ENCODE data around the gene FMN2.

Gene FMN2

DNA sequence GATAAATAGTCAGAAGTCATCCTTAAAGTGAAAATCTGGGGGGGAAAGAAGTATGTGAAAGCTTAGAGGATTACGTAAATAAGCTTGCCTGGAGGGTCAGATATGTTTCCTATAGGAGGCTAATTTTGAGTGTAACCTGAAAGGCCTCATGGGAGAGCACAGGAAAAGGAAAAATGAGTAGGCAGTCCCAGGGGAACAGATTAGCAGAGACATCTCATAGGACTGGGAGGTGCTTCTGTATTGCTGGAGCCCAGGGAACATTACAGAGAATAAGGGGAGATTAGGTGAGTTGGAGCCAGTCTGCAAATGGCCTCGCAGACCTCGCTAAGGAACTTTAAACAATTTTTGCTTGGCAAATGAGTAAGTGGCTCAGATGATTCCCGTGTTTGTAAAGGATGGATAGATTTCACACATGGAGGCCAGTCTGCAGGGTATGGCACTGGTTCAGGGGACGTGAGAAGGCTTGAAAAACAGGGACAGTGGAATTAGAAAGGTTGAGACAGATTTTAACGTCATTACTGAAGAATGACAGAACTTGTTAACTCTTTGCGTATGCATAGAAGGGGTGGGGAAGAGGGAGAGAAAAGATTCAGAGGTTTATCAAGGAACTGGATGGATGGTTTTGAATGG lies 371.2 kb downstream of the FMN2 start:
- no peaks in the 10 kb centered on the region for H3K36me3 ChIP-seq (ENCODE audit: control insufficient read depth in 1 of 2, insufficient read depth in 2 of 2, low read length in 2 of 2)
- H3K27ac ChIP-seq (ENCODE audit: low read depth, low read length) = no peak overlapping the region
- no peaks in the 10 kb centered on the region for H3K4me1 ChIP-seq (ENCODE audit: control insufficient read depth in 1 of 2, insufficient read depth in 2 of 2, low read length in 2 of 2)
- no peak overlapping the region for H3K9ac ChIP-seq (ENCODE audit: low read depth in 1 of 2, low read length in 2 of 2)
- no peaks in the 10 kb centered on the region for H3K9me3 ChIP-seq (ENCODE audit: control insufficient read depth in 1 of 2, low read length in 2 of 2)
- no peaks in the 10 kb centered on the region for H3K27me3 ChIP-seq (ENCODE audit: control insufficient read depth in 1 of 2, insufficient read depth in 2 of 2, low read length in 2 of 2)
- no peak overlapping the region for H3K4me3 ChIP-seq (ENCODE audit: low read depth in 1 of 2, low read length in 2 of 2)

DNA sequence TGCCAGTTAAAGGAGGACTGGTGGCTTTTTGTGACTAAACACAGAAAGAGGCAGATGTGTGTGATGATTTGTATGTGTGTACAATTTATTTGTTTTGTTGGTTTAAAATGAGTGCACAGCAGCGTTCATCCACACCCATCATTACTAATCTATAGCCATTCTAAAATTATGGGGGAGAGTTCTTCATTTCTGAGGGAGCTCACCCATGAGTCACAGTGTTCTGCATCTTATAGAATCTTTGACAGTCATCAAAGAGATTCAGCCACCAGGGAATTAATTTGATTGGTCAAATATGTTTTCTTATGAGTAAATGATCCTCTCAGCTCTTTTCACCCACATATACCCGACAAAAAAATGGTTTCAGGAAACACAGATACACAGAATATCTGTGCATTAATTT lies 372.4 kb downstream of the FMN2 start:
- no peaks in the 10 kb centered on the region for H3K27me3 ChIP-seq (ENCODE audit: control insufficient read depth in 1 of 2, insufficient read depth in 2 of 2, low read length in 2 of 2)
- no peak overlapping the region for H3K9ac ChIP-seq (ENCODE audit: low read depth in 1 of 2, low read length in 2 of 2)
- no peak overlapping the region for H3K4me3 ChIP-seq (ENCODE audit: low read depth in 1 of 2, low read length in 2 of 2)
- H3K27ac ChIP-seq (ENCODE audit: low read depth, low read length) = no peak overlapping the region
- no peaks in the 10 kb centered on the region for H3K4me1 ChIP-seq (ENCODE audit: control insufficient read depth in 1 of 2, insufficient read depth in 2 of 2, low read length in 2 of 2)
- H3K36me3 ChIP-seq (ENCODE audit: control insufficient read depth in 1 of 2, insufficient read depth in 2 of 2, low read length in 2 of 2) = no peaks in the 10 kb centered on the region
- H3K9me3 ChIP-seq (ENCODE audit: control insufficient read depth in 1 of 2, low read length in 2 of 2) = no peaks in the 10 kb centered on the region

DNA sequence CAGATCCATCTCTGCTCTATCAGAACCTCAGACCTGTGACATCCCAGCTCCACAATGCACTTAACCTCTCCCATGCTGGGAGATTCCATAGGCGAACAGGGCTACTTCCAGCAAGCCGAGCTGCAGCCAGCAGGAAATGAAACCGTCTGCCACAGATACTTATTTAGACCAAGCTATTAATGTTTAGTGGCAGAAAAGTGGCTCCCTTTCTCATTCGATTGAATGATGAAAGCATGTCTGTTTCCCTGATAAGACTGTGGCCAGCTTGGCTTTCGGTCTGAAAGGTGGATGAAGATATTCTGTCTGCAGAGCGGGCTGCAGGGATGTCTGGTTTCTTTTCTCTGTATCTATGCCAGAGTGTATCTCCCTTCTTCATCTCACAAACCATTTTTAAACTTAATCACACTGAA lies 373.9 kb downstream of the FMN2 start:
- H3K9ac ChIP-seq (ENCODE audit: low read depth in 1 of 2, low read length in 2 of 2) = no peak overlapping the region
- H3K27me3 ChIP-seq (ENCODE audit: control insufficient read depth in 1 of 2, insufficient read depth in 2 of 2, low read length in 2 of 2) = no peaks in the 10 kb centered on the region
- no peak overlapping the region for H3K27ac ChIP-seq (ENCODE audit: low read depth, low read length)
- H3K9me3 ChIP-seq (ENCODE audit: control insufficient read depth in 1 of 2, low read length in 2 of 2) = no peaks in the 10 kb centered on the region
- H3K4me1 ChIP-seq (ENCODE audit: control insufficient read depth in 1 of 2, insufficient read depth in 2 of 2, low read length in 2 of 2) = no peaks in the 10 kb centered on the region
- no peaks in the 10 kb centered on the region for H3K36me3 ChIP-seq (ENCODE audit: control insufficient read depth in 1 of 2, insufficient read depth in 2 of 2, low read length in 2 of 2)
- H3K4me3 ChIP-seq (ENCODE audit: low read depth in 1 of 2, low read length in 2 of 2) = no peak overlapping the region

DNA sequence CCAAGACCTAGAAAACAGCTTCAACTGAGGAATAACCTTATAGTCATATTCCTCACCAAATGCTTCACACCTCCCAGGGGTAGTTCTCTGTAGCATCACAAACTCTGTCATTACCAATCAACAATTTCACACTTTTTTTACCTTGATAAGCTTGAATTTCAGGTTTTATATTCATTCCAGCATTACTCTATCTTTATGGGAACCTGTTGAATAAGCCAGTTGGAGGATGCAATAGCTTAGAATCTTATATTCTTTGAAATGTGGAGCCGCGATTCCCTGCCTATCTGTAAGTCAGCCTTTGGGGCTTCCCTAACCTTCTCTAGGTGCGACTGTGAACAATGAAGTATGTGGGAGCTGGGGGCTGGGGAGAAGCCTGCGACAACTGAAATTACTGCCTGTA lies 374.8 kb downstream of the FMN2 start:
- Histone ChIP-seq H3K4me1 (ENCODE audit: control insufficient read depth in 1 of 2, insufficient read depth in 2 of 2, low read length in 2 of 2) (no peaks in the 10 kb centered on the region), H3K27ac (ENCODE audit: low read depth, low read length) (no peak overlapping the region), H3K27me3 (ENCODE audit: control insufficient read depth in 1 of 2, insufficient read depth in 2 of 2, low read length in 2 of 2) (no peaks in the 10 kb centered on the region), H3K4me3 (ENCODE audit: low read depth in 1 of 2, low read length in 2 of 2) (no peak overlapping the region), H3K9ac (ENCODE audit: low read depth in 1 of 2, low read length in 2 of 2) (no peak overlapping the region), H3K36me3 (ENCODE audit: control insufficient read depth in 1 of 2, insufficient read depth in 2 of 2, low read length in 2 of 2) (no peaks in the 10 kb centered on the region), H3K9me3 (ENCODE audit: control insufficient read depth in 1 of 2, low read length in 2 of 2) (no peaks in the 10 kb centered on the region)

DNA sequence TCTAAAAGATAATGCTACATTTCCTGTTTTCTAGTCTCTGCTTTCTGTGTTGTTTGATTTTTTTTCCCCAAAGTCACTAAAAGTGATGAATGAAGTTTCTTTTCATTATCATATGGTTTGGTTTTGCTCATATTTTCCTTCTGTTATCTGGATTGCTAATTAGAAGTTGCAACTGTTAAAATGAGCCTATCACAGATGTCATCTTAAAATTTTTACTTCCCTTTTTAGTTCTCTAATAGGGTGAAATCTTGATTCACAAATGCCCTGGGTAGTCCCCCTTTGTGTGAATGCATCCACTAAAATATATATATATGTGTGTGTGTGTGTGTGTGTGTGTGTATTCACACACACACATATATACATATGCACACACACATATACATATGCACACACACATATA lies 376.2 kb downstream of the FMN2 start:
- Histone ChIP-seq H3K9ac (ENCODE audit: low read depth in 1 of 2, low read length in 2 of 2) (no peak overlapping the region), H3K27me3 (ENCODE audit: control insufficient read depth in 1 of 2, insufficient read depth in 2 of 2, low read length in 2 of 2) (no peaks in the 10 kb centered on the region)

DNA sequence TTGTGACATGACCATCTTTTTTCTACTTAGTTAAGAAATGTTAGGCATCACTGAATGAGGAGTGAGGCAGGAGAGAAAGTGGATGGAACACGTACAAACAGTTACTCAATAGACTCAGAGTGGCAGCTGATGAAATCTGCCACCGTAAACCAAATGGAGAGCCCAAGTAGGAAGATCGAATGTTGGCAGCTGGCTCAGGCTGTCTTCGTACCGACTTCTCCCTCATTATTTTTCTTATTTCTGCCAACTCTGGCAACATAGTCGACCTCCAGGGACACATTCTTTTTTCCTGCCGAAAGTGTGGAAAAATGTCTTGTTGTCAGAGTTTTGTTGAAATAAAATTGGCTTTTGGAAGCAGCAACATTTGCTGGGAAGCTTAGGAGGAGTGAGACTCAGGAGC lies 377.0 kb downstream of the FMN2 start:
- H3K36me3 ChIP-seq (ENCODE audit: control insufficient read depth in 1 of 2, insufficient read depth in 2 of 2, low read length in 2 of 2) = no peaks in the 10 kb centered on the region

More for the DNA sequence above, 376.2 kb downstream of the FMN2 start:
- no peak overlapping the region for H3K4me3 ChIP-seq (ENCODE audit: low read depth in 1 of 2, low read length in 2 of 2)
- no peak overlapping the region for H3K27ac ChIP-seq (ENCODE audit: low read depth, low read length)
- no peaks in the 10 kb centered on the region for H3K4me1 ChIP-seq (ENCODE audit: control insufficient read depth in 1 of 2, insufficient read depth in 2 of 2, low read length in 2 of 2)
- H3K9me3 ChIP-seq (ENCODE audit: control insufficient read depth in 1 of 2, low read length in 2 of 2) = no peaks in the 10 kb centered on the region
- H3K36me3 ChIP-seq (ENCODE audit: control insufficient read depth in 1 of 2, insufficient read depth in 2 of 2, low read length in 2 of 2) = no peaks in the 10 kb centered on the region

DNA sequence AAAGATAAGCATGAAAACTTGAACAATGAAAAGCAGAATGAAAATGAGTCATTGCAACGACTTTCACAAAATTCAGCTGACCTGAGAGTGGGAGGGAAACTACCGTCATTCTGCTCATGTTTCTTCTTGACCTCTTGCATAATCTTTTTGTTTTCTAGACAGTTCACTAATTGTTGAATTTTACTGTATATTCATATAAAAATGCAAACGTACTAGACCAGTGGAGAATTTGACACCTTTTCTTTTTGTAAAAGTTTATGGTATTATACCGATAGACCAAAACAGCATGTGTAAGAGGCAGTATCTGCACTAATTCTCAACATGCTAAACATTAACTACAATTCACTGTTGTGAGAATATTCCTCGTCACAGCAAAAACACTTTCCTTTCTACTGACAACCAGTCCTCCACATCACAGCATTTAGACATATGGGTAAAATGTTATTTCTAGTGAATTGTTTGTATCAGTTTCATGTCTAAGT lies 382.5 kb downstream of the FMN2 start:
- Histone ChIP-seq H3K9me3 (ENCODE audit: control insufficient read depth in 1 of 2, low read length in 2 of 2) (no peaks in the 10 kb centered on the region), H3K4me3 (ENCODE audit: low read depth in 1 of 2, low read length in 2 of 2) (no peak overlapping the region), H3K36me3 (ENCODE audit: control insufficient read depth in 1 of 2, insufficient read depth in 2 of 2, low read length in 2 of 2) (no peaks in the 10 kb centered on the region), H3K27ac (ENCODE audit: low read depth, low read length) (no peak overlapping the region), H3K27me3 (ENCODE audit: control insufficient read depth in 1 of 2, insufficient read depth in 2 of 2, low read length in 2 of 2) (no peaks in the 10 kb centered on the region), H3K9ac (ENCODE audit: low read depth in 1 of 2, low read length in 2 of 2) (no peak overlapping the region), H3K4me1 (ENCODE audit: control insufficient read depth in 1 of 2, insufficient read depth in 2 of 2, low read length in 2 of 2) (no peaks in the 10 kb centered on the region)

More for the DNA sequence above, 377.0 kb downstream of the FMN2 start:
- H3K27me3 ChIP-seq (ENCODE audit: control insufficient read depth in 1 of 2, insufficient read depth in 2 of 2, low read length in 2 of 2) = no peaks in the 10 kb centered on the region
- no peak overlapping the region for H3K27ac ChIP-seq (ENCODE audit: low read depth, low read length)
- no peaks in the 10 kb centered on the region for H3K9me3 ChIP-seq (ENCODE audit: control insufficient read depth in 1 of 2, low read length in 2 of 2)
- H3K4me1 ChIP-seq (ENCODE audit: control insufficient read depth in 1 of 2, insufficient read depth in 2 of 2, low read length in 2 of 2) = no peaks in the 10 kb centered on the region
- H3K4me3 ChIP-seq (ENCODE audit: low read depth in 1 of 2, low read length in 2 of 2) = no peak overlapping the region
- no peak overlapping the region for H3K9ac ChIP-seq (ENCODE audit: low read depth in 1 of 2, low read length in 2 of 2)

DNA sequence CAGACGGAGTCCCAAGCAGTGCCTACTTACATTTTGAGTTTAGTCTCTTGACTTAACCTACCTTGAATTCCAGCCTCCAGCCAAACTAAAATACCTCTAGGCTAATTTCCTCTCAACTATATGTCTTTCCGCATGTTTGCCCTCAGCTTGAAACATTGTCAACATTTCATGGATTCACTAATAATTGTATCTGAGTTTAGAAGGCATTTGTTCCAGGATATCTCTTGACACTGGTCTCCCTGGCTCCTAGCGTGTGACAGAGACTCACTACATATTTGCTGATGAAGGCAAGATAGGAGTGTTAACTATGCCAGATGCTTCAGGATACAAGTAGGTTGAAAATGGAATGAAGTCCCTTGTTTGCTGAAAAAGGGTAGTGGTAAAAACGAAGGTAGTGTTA lies 384.1 kb downstream of the FMN2 start:
- Histone ChIP-seq H3K27ac (ENCODE audit: low read depth, low read length) (no peak overlapping the region), H3K27me3 (ENCODE audit: control insufficient read depth in 1 of 2, insufficient read depth in 2 of 2, low read length in 2 of 2) (no peaks in the 10 kb centered on the region), H3K4me1 (ENCODE audit: control insufficient read depth in 1 of 2, insufficient read depth in 2 of 2, low read length in 2 of 2) (no peaks in the 10 kb centered on the region), H3K9me3 (ENCODE audit: control insufficient read depth in 1 of 2, low read length in 2 of 2) (no peaks in the 10 kb centered on the region), H3K4me3 (ENCODE audit: low read depth in 1 of 2, low read length in 2 of 2) (no peak overlapping the region), H3K36me3 (ENCODE audit: control insufficient read depth in 1 of 2, insufficient read depth in 2 of 2, low read length in 2 of 2) (no peaks in the 10 kb centered on the region), H3K9ac (ENCODE audit: low read depth in 1 of 2, low read length in 2 of 2) (no peak overlapping the region)

DNA sequence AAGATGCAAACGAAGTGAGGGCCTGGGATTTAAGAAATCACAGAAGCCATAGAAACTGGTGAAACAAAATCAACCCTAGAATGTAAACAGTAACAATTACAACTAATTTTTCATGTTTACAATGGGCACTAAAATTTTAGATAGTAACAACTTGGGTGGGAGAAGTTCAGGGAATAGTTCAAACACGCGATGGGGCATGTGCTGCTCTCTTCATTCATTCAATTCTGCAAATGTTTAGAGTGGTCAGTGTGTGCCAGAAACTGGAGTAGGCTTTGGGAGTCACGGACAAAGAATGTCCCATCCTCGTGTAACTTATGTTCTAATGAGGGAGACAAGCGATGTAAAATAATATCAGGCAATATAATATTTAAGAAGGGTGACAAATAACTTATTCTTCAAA lies 386.9 kb downstream of the FMN2 start:
- Histone ChIP-seq H3K4me1 (ENCODE audit: control insufficient read depth in 1 of 2, insufficient read depth in 2 of 2, low read length in 2 of 2) (no peaks in the 10 kb centered on the region), H3K36me3 (ENCODE audit: control insufficient read depth in 1 of 2, insufficient read depth in 2 of 2, low read length in 2 of 2) (no peaks in the 10 kb centered on the region), H3K9me3 (ENCODE audit: control insufficient read depth in 1 of 2, low read length in 2 of 2) (no peaks in the 10 kb centered on the region), H3K9ac (ENCODE audit: low read depth in 1 of 2, low read length in 2 of 2) (no peak overlapping the region), H3K27me3 (ENCODE audit: control insufficient read depth in 1 of 2, insufficient read depth in 2 of 2, low read length in 2 of 2) (no peaks in the 10 kb centered on the region), H3K4me3 (ENCODE audit: low read depth in 1 of 2, low read length in 2 of 2) (no peak overlapping the region), H3K27ac (ENCODE audit: low read depth, low read length) (no peak overlapping the region)

DNA sequence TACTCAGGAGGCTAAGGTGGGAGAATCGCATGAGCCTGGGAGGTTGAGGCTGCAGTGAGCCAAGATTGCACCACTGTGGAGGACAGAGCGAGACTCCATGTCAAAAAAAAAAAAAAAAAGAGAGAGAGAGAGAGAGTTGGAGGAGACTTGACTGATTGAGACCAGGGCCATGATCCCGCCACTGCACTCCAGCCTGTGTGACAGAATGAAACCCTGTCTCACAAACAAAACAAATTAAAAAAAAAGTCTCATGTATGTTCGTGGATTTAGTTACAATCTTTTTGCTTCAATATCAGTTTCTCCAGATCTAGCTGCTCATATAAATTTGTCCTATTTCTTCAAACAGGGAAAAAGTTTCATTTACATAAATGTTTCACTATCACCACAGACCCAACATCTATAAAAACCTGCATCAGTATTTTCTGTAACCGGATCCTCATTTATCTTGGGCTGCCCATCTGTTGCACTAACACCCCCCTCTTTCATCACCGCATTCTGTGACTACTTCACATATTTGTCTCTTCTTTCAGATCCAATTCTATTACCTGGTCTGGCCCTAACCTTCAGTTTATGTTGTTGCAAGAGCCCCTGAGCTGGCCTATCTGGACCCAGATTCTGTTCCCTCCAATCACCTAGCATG lies 393.2 kb downstream of the FMN2 start:
- Histone ChIP-seq H3K9ac (ENCODE audit: low read depth in 1 of 2, low read length in 2 of 2) (no peak overlapping the region), H3K9me3 (ENCODE audit: control insufficient read depth in 1 of 2, low read length in 2 of 2) (no peaks in the 10 kb centered on the region), H3K4me3 (ENCODE audit: low read depth in 1 of 2, low read length in 2 of 2) (no peak overlapping the region), H3K36me3 (ENCODE audit: control insufficient read depth in 1 of 2, insufficient read depth in 2 of 2, low read length in 2 of 2) (no peaks in the 10 kb centered on the region), H3K27me3 (ENCODE audit: control insufficient read depth in 1 of 2, insufficient read depth in 2 of 2, low read length in 2 of 2) (no peaks in the 10 kb centered on the region), H3K4me1 (ENCODE audit: control insufficient read depth in 1 of 2, insufficient read depth in 2 of 2, low read length in 2 of 2) (no peaks in the 10 kb centered on the region), H3K27ac (ENCODE audit: low read depth, low read length) (no peak overlapping the region)
